Measurements from ENCODE around the gene NOTO.

GRCh38 chr2:73185965-73186364, 16.4 kb upstream of the NOTO start:
- no peak for TF ChIP-seq CTCF (IDR thresholded peaks at IDR 0.05 in 2 of 3, conservative IDR thresholded peaks at IDR 0.05 in 1 of 3; ENCODE audit: control insufficient read depth in 2 of 3, extremely low read depth in 1 of 3, insufficient read depth in 1 of 3, low read depth in 3 of 3, low read length in 3 of 3)
- TF ChIP-seq POLR2AphosphoS5 (IDR thresholded peaks at IDR 0.05; ENCODE audit: low read length) = no peak
- TF ChIP-seq PBX3 (IDR thresholded peaks at IDR 0.05; ENCODE audit: insufficient replicate concordance, low read depth, low read length) = no peak
- TF ChIP-seq ZNF207 (IDR thresholded peaks at IDR 0.05; ENCODE audit: borderline replicate concordance) = no peak
- TF ChIP-seq YY1 (IDR thresholded peaks at IDR 0.05; ENCODE audit: low read depth, low read length) = no peak
- no peak for TF ChIP-seq CHD2 (IDR thresholded peaks at IDR 0.05; ENCODE audit: borderline replicate concordance, low read depth, low read length)
- no peak for TF ChIP-seq CEBPB (IDR thresholded peaks at IDR 0.05; ENCODE audit: borderline replicate concordance in 1 of 2, low read depth in 2 of 2, low read length in 2 of 2)
- TF ChIP-seq POLR2A (IDR thresholded peaks at IDR 0.05; ENCODE audit: low read depth, low read length) = no peak
- TF ChIP-seq USF2 (IDR thresholded peaks at IDR 0.05; ENCODE audit: borderline replicate concordance, low read depth, low read length) = no peak
- no peak for TF ChIP-seq MYC (IDR thresholded peaks at IDR 0.05; ENCODE audit: insufficient read depth, insufficient read length, insufficient replicate concordance, low read length, severe bottlenecking)

Measured in GM12878 (cell line).